Measurements from ENCODE around the gene GABRD.

Gene GABRD

DNA sequence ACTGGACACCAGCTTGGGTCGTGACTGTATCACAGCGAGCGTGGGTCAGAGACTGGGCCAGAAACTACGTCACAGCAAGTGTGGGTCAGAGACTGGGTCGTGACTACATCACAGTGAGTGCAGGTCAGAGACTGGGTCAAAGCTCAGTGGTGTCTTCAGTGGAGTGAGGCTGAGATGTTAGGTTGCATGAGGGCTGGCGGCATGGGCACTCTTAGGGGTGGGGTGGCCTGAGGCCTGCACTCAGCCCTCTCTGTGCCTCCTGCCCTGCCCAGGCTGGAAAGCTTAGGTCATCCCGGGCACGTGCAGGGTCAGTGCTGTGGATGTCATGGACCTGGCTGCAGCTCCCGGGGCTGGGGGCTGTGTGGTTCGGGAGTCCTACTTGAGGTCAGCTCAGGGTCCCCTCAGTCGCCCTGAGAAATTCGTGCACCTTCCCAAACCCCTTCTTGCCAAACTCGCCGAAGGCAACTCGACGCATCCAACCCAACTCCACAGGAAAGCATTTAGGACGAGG is 34.5 kb upstream of the GABRD start:
- FAIRE-seq (no peak), DNase-seq (ENCODE audit: insufficient read length, low spot score) (no peak)

DNA sequence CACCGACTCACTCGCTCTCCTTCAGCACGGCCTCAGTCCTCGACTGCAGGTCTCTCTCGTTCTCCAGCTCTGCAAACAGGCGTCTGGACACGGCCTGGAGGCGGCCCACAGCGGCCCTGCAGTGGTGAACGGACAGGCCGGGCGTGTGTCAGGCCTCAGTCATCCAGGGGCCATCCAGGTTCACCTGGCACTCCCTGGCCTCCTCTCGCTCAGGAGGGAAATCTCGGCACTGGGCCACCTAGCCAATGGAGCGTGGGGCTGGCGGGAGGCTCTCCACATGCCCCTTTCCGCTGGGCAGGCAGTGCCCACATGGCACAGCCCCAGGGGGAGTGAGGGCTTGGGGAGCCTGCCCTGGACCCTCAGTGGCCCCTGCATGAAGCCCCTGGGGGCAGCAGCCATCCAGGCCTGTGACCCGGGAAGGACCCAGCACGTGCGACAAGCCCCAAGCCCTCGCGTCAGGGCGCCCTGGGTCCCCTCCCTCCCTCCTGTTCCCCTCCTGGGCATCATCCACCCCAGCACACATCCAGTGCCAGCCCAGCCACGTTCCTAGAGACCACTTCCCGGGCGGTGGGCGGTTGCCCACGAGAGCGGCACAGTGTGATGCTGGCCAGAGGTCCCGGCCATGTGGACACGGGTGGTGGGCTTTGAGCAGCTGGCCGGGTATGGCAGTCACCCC is 33.6 kb upstream of the GABRD start:
- no peak for DNase-seq (ENCODE audit: insufficient read length, low spot score)
- no peak for FAIRE-seq

DNA sequence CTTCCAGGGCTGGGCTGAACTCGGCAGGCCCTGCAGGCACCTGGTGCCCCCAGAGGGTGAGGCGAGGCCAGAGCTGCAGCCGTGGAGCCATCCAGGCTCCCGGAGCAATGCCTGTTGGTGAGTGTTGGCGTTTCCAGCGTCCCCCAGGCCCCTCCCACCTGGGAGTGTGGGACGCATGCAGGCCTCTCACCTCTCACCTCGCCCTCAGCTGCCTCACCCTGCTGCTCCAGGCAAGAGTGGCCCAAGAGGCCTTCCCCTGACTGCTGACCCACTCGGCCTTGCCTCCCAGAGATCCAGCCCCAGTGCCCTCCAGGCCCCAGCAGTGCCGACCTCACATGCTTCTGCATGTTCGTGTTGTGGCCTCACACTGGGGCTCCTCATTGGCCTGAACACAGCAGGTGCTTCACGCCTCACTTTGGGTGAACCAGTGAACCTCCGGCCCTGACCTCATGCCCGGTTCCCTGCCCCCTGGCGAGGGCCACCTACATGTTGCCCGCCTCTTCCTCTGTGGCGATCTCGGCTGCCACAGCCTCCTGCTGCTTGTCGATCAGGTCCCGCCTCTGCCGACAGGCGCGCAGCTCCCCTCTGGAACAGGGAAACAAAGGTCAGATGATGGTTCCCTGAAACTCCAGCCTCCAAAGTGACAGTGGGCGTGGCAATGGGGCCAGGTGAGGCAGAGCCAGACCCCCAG is 32.5 kb upstream of the GABRD start:
- DNase-seq (ENCODE audit: insufficient read length, low spot score) (no peak), FAIRE-seq (no peak)

DNA sequence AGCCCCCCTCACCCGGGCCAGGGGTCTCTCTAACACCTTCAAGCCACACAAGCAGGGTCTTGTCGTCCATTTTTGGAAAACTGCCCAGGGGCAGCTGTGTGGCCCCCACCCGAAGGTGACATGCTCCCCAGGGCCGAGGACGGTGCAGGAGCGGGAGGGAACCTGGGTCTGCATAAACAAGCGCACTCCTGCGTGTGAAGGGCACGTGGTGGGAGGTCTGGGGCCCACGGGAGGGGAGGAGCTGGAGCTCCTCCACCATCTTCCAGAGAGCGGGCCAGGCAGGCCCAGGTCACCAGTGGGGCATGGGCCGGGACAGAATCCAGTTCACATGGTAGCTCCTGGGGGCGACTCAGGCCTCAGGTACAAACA is 32.0 kb upstream of the GABRD start:
- FAIRE-seq: no peak
- DNase-seq (ENCODE audit: insufficient read length, low spot score): no peak

DNA sequence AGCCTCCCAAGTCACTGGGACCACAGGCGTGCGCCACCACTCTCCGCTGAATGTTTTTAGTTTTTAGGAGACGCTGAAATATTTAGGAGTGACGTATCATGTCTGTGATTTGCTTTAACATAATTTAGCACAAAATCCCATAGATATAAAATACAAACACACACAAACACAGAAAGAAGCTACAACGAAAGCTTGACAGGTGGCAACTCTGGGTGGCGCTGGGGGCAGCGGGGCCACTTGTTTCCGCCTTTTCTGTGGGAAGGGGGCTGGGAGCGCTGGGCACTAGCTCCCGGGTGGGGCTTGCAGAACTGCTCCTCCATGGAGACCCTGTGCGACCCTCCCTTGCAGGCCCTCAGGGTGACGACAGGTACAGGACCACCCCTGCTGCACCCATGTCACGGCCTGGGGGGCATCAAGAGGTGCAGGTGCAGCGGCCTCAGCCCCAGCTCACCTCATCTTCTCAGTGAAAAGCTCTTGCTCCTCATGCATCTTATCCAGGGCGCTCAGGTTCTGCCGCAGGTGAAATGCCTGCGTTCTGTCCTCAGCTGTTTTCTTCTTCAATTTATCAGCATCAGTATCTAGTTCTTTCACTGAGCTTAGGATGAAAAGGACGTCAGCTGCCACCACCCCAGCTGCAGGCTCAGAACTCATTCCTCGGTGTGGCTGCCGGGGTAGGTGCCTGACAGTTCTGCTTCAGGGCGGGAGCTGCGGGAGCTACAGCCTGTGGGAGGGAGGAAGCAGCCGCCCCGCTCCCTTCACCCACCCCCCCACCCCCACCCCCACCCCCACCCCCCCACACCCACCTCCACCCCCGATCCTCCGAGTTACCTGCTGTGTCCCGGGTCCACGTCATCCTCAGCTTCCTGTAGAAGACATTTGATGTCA is 30.8 kb upstream of the GABRD start:
- DNase-seq (ENCODE audit: insufficient read length, low spot score) (no peak), FAIRE-seq (no peak)

DNA sequence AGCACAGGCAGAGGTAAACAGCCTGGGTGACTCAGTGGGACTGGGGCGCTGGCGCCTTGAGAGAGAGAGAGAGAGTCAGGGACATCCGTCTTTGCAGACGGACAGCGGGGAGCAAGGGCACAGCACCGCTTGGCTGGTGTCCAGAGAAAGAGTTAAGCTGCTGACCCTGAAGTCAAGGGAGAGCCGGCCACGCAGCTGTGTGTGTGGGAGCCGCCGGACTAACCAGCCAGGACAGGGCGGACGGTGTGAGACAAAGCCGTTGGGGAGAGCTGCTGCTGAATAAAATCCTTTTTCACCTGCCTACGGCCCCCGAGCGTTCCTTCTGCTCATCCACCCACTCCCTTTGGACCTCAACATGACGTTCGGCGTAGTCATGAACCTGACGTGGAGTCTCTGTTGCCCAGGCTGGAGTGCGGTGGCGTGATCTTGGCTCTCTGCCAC is 30.0 kb upstream of the GABRD start:
- DNase-seq (ENCODE audit: insufficient read length, low spot score): no peak
- no peak for FAIRE-seq

DNA sequence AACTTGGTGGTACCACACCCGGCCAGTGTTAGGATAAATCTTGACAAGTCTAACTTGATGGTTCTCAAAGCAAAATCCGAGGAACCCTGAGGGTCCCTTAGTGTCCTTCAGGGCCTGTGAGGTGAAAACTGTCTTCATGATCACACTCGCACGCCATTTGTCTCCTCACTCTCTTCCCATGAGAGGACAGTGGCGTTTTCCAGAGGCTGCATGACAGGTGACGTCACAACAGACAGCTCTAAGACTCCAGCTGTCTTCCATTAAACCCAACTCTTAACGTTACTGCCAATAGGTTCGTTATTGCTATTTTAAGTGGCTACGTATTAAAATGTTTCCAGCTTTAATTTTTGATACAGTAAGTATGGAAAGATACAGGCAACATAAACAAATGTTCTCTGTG is 29.4 kb upstream of the GABRD start:
- DNase-seq (ENCODE audit: insufficient read length, low spot score): no peak
- no peak for FAIRE-seq

DNA sequence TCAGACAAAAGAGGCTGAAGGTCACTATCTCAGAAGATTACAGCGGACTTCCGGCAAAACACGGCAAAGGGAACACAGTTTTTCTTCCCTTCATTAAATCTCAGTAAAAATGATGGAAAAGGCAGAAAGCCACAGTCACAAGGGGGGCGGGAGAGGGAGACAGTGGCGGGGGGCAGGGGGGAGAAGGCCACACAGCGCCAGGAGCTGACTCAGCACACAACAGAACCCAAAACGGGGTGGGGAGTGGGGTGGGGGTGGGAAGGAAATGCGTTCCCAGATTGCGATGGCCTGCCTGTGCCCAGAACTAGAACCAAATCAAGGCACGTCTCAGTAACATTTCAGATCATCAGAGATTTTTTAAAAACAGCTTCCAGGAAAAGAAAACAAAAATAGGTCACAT is 28.9 kb upstream of the GABRD start:
- no peak for DNase-seq (ENCODE audit: insufficient read length, low spot score)
- FAIRE-seq: no peak

DNA sequence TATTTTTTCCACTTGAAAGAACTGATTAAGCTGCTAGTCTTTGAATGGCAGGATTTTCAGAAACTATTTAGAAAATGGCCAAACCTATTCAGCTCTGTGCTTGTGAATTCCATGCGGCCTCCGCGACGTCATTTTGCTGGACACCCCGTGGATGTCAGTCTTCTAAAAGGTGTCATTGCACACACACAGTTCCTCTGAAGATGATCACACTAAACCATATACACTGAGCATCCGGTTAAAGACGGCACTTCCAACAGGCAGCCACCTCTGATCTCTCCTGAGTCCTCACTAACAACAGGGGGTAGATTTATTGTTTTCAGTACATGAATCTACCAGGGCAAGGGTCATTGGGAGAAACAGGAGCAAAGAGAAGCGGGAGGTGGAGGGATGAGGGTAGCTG is 24.6 kb upstream of the GABRD start:
- FAIRE-seq (no peak), DNase-seq (ENCODE audit: insufficient read length, low spot score) (no peak)

DNA sequence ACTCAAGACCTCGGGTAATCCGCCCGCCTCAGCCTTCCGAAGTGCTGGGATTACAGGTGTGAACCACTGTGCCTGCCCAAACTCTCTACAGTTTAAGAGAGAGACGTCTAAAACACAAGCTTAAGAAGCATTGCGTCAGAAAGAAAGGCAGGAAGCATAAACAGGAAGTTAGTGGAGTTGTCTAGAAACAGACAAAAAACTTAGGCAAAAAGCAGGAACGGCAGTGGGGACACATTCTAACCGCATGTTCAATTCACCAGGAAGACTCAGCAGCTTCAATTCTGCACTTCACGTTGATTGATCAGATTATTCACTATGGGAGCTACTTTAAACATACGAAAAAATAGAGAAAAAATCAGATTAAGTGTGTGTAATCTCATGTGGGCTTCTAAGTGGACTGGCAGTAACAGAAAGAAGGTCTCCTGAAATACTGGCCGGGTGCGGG is 22.9 kb upstream of the GABRD start:
- FAIRE-seq (no peak), DNase-seq (ENCODE audit: insufficient read length, low spot score) (no peak)

DNA sequence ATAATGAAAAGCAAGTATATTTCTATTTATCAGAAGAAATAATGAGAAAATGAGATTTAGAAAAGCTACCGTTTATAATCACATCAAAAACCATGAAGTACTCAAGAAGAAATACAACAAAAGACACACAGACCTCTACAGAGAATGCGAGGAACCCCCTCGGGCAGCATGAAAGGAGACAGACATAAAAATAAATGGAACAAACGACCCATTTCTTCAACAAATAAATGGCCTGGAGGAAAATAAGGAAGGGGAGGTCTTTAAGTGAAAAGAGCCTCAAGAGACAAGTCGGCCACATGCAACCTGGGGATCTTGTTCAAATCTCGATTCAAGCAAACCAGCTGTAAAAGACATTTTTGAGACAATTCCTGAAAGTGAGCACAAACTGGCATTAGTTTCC is 21.6 kb upstream of the GABRD start:
- FAIRE-seq: no peak
- DNase-seq (ENCODE audit: insufficient read length, low spot score): no peak

DNA sequence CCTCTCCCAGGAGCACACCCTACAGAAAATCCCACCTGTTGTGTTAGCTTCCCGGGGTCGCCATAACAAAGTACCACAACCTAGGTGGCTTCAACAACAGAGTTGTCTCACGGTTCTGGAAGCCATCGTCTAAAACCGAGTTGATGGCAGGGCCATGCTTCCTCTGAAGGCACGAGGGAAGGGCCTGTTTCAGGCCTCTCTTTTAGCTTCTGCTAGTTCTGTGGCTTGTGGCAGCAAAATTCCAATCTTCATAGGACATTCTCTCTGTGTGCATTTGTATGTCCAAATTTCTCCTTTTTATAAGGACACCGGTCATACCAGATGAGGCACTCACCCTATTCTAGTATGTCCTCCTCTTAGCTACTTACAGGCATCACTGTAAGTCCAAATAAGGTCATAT is 18.7 kb upstream of the GABRD start:
- DNase-seq (ENCODE audit: insufficient read length, low spot score): no peak
- FAIRE-seq: no peak

DNA sequence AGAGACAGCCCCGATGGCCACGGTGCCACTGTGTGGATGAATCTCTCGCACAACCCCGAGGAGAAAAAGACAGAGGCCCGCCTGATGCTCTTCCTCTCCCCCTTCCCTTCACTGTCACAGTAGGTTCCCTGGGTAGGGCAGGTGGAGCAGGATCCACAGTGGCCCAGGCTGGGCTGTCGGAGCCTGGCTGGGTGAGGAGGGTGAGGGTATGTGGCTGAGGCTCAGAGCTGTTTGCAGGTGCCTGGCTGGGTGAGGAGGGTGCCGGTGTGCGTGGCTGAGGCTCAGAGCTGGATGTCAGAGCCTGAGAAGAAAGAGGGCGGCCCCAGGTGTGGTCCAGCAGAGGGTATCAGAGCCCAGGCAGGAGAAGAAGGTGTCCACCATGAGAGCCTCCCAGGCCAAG is 18.3 kb upstream of the GABRD start:
- no peak for FAIRE-seq
- no peak for DNase-seq (ENCODE audit: insufficient read length, low spot score)

DNA sequence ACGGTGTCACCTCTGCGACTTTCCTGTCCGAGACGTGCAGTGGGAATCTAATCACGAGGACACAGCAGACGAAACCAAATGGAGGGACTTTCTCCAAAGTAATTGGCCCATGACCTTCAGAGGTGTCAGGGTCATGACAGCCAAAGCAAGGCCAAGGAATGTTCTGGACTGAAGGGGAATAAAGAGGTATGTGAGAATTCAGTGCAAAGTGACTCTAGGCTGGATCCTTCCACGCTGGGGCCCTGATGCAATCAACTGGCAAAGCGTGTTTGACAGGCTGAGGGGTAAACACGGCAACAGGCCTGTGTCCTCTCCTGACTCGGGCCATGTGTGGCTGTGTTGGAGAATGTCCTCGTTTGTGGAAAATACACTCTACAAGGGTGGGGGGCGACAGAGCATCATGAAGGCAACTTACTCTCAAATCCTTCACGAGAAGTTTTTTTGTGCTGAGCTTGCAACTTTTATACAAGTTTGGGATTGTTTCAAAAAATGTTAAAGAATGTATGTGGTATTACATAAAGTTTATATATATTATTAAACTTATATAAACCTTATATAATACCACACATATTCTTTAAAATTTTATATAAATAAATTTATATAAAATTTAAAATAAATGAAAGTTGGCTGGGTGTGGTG is 17.3 kb upstream of the GABRD start:
- DNase-seq (ENCODE audit: insufficient read length, low spot score): no peak
- no peak for FAIRE-seq

DNA sequence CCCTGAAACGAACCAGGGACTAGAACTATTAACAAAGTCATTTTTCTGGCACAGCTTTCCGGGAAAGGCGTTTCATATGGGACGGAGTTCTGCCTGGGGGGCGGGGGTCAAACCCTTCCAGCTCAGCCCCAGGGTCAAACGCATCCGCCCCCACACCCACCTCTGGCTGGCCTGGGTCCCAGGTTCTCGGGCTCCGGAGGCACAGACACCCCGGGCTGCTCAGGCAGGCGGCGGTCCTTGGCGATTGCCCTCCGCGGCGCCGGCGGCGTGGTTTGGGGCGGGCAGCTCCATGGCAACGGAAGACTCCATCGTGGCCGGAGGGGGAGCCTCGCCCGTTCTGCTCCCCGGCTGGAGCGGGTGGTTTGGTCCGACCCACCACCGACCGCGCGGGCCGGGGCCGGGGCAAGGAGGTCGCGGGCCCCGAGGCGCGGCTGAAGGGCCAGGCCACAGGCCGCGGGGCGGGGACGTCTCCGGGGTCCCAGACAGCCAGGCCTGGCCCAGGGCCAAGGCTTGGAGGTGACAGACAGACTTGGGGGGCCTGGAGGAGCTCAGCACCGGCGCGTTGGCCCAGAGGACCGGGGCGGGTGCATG is 15.5 kb upstream of the GABRD start, which contains the start of gene CFAP74:
TSS of gene CFAP74 (minus strand) at position 246 of the 591 bp plus-strand sequence. CDS start 12,830 bp downstream, outside the sequence.
- FAIRE-seq: no peak
- DNase-seq (ENCODE audit: insufficient read length, low spot score): no peak

DNA sequence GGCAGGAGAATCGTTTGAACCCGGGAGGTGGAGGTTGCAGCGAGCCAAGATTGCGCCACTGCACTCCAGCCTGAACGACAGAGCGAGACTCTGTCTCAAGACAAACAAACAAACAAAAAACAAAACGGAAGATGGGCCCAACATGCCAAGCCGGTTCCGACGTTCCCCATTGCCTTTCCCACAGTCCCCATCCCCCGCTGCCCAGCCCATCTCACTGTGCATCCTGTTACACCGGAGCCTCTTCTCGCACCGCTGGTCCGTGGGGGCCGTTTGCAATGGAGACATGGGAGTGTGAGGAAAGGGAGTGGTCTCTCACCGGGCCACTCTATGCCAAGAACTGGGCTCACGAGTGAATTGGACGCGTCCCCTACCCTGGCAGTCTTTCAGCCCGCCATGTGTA is 14.3 kb upstream of the GABRD start:
- DNase-seq (ENCODE audit: insufficient read length, low spot score) (no peak), FAIRE-seq (no peak)

DNA sequence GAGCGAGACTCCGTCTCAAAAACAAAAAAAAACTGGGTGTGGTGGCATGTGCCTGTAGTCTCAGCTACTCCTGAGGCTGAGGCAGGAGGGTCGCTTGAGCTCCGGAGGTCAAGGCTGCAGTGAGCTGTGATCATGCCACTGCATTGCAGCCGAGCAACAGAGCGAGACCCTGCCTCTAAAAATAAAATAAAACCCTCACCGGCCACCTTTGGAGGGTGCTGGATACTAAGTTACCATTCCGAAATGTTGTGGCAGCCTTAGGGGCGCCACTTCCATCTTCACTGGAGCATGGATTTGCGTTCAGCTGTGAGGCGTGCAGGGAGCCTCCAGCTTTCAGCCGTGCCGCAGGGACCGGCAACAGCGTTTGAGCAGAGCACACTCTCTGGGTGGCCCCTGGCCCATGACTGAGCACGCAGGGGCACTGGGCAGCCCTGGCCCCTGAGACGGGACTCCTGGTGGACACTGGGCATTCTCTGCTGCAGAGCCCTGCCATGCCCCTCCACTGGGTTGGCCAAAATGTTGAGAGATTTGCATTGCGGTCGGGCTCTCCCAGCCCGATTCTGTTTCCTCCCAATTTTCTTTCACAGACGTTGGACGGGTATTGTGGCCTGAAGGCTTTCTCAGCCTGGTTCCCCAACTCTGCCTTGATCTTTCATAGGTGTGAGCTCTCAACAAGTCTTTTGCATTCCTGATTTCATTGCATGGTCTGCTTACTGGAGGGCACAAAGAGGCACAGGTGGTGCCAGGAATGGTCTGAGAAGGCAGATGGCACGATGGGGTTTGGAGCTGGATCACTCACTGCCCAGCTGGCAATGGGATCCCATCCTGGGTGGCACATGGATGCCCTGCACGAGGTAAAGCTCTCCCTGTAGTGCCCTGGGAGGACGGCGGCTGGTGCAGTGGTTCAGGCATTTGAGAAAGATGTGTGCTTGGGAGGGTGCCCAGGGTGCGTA is 9.8 kb upstream of the GABRD start:
- FAIRE-seq: no peak
- no peak for DNase-seq (ENCODE audit: insufficient read length, low spot score)

DNA sequence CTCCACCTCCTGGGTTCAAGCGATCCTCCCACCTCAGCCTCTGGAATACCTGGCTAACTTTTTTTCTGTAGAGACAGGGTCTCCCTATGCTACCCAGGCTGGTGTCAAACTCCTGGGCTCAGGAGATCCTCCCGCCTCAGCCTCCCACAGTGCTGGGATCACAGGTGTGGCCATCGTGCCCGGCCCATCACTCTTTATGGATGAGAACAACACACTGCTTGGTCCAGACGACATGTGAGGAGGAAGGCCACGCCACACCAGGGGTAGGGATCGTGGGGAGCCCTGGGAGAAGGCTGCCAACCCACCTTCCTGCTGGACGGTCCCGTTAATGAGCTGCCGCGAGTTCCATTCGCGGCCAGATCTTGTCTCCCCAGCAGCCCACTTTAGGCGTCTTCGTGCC is 5.0 kb upstream of the GABRD start:
- no peak for DNase-seq (ENCODE audit: insufficient read length, low spot score)
- FAIRE-seq: no peak
